ENCODE data around the gene DONSON. TPM values are rescaled to one million over a fixed set of nuclear protein-coding genes. Genes with fewer than 3 reads are reported as not detected.

The DONSON gene
- total and polyA plus RNA-seq, 2 of the 8 experiments (the other 6 are each of a cell fraction or from before 2014, with no cell fraction given), result 21.9 to 32.5 TPM

GRCh38 chr21:33537212-33537611 is 51.3 kb downstream of the DONSON start:
- Histone ChIP-seq H2BK5ac (ENCODE audit: low read depth, low read length) (no peak overlapping the region), H3K9me3 (ENCODE audit: insufficient read depth in 2 of 2, low read depth in 1 of 2, low read length in 1 of 2) (no peaks in the 10 kb centered on the region), H3K14ac (ENCODE audit: insufficient read length) (no peak overlapping the region), H2BK15ac (ENCODE audit: low read length) (no peak overlapping the region), H3K79me2 (ENCODE audit: control insufficient read depth in 1 of 2, insufficient read depth in 2 of 2, low read length in 2 of 2) (peaks cover 21 to 62% of the 10 kb centered on the region in 2 experiments), H2BK120ac (replicated peaks; ENCODE audit: low read depth, low read length) (no peak overlapping the region), H4K5ac (ENCODE audit: insufficient read length, low read depth, low read length) (no peak overlapping the region), H4K91ac (replicated peaks; ENCODE audit: insufficient read length, low read length) (no peak overlapping the region), H3K79me1 (ENCODE audit: low read depth, low read length) (no peaks in the 10 kb centered on the region; the same call in 1 of the 2 replicates), H3K4me3 (ENCODE audit: extremely low read depth in 1 of 4, insufficient read depth in 2 of 4, low read depth in 3 of 4, low read length in 4 of 4) (no peak overlapping the region), H3K18ac (ENCODE audit: extremely low read depth, low read length) (no peak overlapping the region), H3K9ac (replicated peaks in 1 of 4; ENCODE audit: extremely low read depth in 1 of 4, low read depth in 3 of 4, low read length in 3 of 4) (no peak overlapping the region), H3K56ac (replicated peaks; ENCODE audit: insufficient read length, low read depth, low read length) (no peak overlapping the region), H3K4ac (replicated peaks; ENCODE audit: insufficient read length, low read depth, low read length) (no peak overlapping the region), H3K23me2 (ENCODE audit: low read depth, low read length) (peaks cover 6% of the 10 kb centered on the region), H3K4me1 (replicated peaks in 1 of 4; ENCODE audit: control insufficient read depth in 3 of 4, insufficient read depth in 4 of 4, low read length in 3 of 4) (peaks cover 0 to 2% (median 0%) of the 10 kb centered on the region in 4 experiments; a peak in 3 of 7 replicates), H2AFZ (ENCODE audit: low read length) (no peak overlapping the region), H4K8ac (ENCODE audit: extremely low read depth, insufficient read depth, low read length) (no peak overlapping the region), H3K4me2 (ENCODE audit: insufficient read depth in 1 of 2, low read depth in 2 of 2, low read length in 2 of 2) (no peak overlapping the region), H2BK12ac (ENCODE audit: low read depth, low read length) (no peak overlapping the region), H2AK5ac (ENCODE audit: low read depth, low read length) (no peak overlapping the region), H3K36me3 (ENCODE audit: control insufficient read depth in 2 of 4, insufficient read depth in 4 of 4, low read length in 3 of 4) (peaks cover 29 to 80% (median 58%) of the 10 kb centered on the region in 4 experiments), H3K27ac (ENCODE audit: low read depth, low read length) (no peak overlapping the region), H3K23ac (ENCODE audit: insufficient read length) (no peak overlapping the region), H3K27me3 (replicated peaks in 1 of 4; ENCODE audit: control insufficient read depth in 3 of 4, extremely low read depth in 1 of 4, insufficient read depth in 3 of 4, low read length in 3 of 4) (no peaks in the 10 kb centered on the region), H2BK20ac (ENCODE audit: low read length) (no peak overlapping the region), H4K20me1 (replicated peaks in 1 of 2; ENCODE audit: control insufficient read depth in 1 of 2, insufficient read depth in 2 of 2, low read length in 2 of 2) (peaks cover 3 to 6% of the 10 kb centered on the region in 2 experiments)
- ChIA-PET CTCF (ENCODE audit: partially characterized antibody) (no interaction called here), POLR2A (ENCODE audit: partially characterized antibody) (interaction anchor here (0.7 to 3.1 kb wide), 9 partner anchors 9 to 46 kb away, joined by 3 to 11 read pairs (median 5); no protein-coding TSS in a partner anchor)
- DNase-seq (ENCODE audit: low read depth in 1 of 2, low spot score in 2 of 2), result no peak
- TF ChIP-seq RFX5 (IDR thresholded peaks at IDR 0.05; ENCODE audit: borderline replicate concordance, low read depth, low read length) (no peak), RAD21 (IDR thresholded peaks at IDR 0.05 in 1 of 2, conservative IDR thresholded peaks at IDR 0.05 in 1 of 2; ENCODE audit: low read depth in 2 of 2, low read length in 2 of 2) (no peak), E2F6 (IDR thresholded peaks at IDR 0.05) (no peak), POLR2A (IDR thresholded peaks at IDR 0.05; ENCODE audit: control extremely low read depth in 1 of 2, low read depth in 2 of 2, low read length in 2 of 2) (no peak), SUZ12 (IDR thresholded peaks at IDR 0.05; ENCODE audit: low read length) (no peak)
- FAIRE-seq, result no peak
- WGBS, 2 experiments (ENCODE audit: extremely low coverage in 1 of 2, insufficient coverage in 1 of 2, insufficient read length in 1 of 2, insufficient replicate concordance in 2 of 2, low coverage in 1 of 2, low lambda C conversion rate in 2 of 2, missing lambda C conversion rate in 1 of 2), result 100% methylated on average over 2 of the region's 2 CpGs; no CpG with 5 or more reads in 1 of the 2 experiments
